ENCODE measurements around the gene XXYLT1. TPM values are rescaled to one million over a fixed set of nuclear protein-coding genes. Genes with fewer than 3 reads are reported as not detected.

Gene XXYLT1
- total RNA-seq, 1 donor from 2014 or later, result 22.3 TPM

DNA sequence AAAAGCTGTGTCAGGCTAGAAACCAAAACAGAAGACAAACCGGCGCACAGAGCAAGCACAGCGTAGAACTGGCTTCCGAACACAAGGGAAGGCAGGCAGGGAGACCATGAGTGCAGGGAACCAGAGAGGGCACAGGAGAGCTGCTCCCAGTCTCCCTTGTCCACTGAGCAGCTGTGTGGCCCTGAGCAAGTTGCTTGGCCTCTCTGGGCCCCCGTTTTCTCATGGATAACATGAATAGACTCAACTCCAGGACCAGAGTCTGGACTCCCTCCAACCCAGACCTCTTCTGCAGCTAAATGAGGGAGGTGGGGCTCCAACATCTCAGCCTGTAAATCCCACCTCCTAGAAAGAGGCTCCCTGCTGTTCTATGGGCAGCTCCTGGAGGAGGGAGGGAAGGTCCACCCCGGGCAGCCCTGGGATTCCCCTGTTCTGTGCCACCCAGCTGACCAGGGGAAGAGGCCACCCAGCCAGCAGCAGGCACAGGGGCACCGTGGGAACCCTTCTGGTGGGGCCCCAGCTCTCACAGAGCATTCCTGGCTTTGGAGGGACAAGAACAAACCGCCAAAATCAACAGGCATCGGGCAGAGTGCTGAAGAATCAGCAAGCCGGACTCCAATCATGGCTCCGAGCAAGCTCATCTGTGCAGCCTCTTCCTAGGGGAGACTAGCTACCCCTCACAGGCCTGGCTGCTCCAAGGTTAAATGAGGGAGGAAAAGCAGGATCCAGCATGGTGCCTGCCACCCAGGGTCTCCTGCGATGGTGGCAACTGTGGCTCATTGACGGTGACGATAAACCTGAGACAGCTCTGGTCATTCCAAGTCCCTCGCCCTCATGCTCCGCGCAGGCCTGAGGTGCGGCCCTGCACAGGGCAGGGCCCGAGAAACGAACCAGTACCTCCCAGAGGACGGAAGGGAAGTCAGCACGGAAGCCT lies 15.1 kb downstream of the XXYLT1 start:
- peaks cover 11% of the 10 kb centered on the region for H3K27me3 Mint-ChIP-seq (ENCODE audit: unreplicated experiment)
- H3K9me3 Mint-ChIP-seq (ENCODE audit: unreplicated experiment), result peaks cover 15% of the 10 kb centered on the region
- no peak overlapping the region for H3K4me3 Mint-ChIP-seq (ENCODE audit: unreplicated experiment)
- DNase-seq, result no peak
- no peak for TF ChIP-seq CTCF (IDR thresholded peaks at IDR 0.05; ENCODE audit: partially characterized antibody, unreplicated experiment)
- peaks cover 44% of the 10 kb centered on the region for H3K4me1 Mint-ChIP-seq (ENCODE audit: low read depth, unreplicated experiment)
- peak overlapping the region; percentile 12 for H3K27ac Mint-ChIP-seq (ENCODE audit: unreplicated experiment)
- H3K36me3 Mint-ChIP-seq (ENCODE audit: unreplicated experiment), result no peaks in the 10 kb centered on the region

DNA sequence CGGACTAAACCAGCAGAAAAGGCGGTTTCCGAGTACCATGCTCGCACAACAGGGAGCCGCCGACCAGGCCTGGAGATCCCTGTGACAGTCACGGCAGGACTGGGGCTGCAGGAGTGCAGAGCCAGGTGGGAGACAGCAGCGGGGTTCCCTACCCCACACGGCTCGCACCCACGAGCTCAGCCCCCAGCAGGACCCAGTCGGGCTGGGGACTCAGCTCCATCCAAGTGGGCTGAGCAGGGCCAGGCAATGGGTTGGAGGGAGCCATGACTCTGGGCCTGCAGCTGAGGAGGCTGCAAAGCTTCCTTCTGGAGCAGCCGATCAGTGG lies 15.8 kb downstream of the XXYLT1 start:
- peaks cover 11% of the 10 kb centered on the region for H3K27me3 Mint-ChIP-seq (ENCODE audit: unreplicated experiment)
- peak overlapping the region; percentile 91 for H3K27ac Mint-ChIP-seq (ENCODE audit: unreplicated experiment)
- no peak for DNase-seq
- H3K9me3 Mint-ChIP-seq (ENCODE audit: unreplicated experiment), result peaks cover 15% of the 10 kb centered on the region
- H3K4me1 Mint-ChIP-seq (ENCODE audit: low read depth, unreplicated experiment), result peaks cover 46% of the 10 kb centered on the region
- TF ChIP-seq CTCF (IDR thresholded peaks at IDR 0.05; ENCODE audit: partially characterized antibody, unreplicated experiment), result no peak
- no peaks in the 10 kb centered on the region for H3K36me3 Mint-ChIP-seq (ENCODE audit: unreplicated experiment)
- peak overlapping the region; percentile 77 for H3K4me3 Mint-ChIP-seq (ENCODE audit: unreplicated experiment)

- DNase-seq, result no peak
- TF ChIP-seq CTCF (IDR thresholded peaks at IDR 0.05; ENCODE audit: partially characterized antibody, unreplicated experiment), result no peak
- no peaks in the 10 kb centered on the region for H3K36me3 Mint-ChIP-seq (ENCODE audit: unreplicated experiment)
- peaks cover 17% of the 10 kb centered on the region for H3K9me3 Mint-ChIP-seq (ENCODE audit: unreplicated experiment)
- peak overlapping the region; percentile 77 for H3K4me3 Mint-ChIP-seq (ENCODE audit: unreplicated experiment)
- H3K27me3 Mint-ChIP-seq (ENCODE audit: unreplicated experiment), result peaks cover 13% of the 10 kb centered on the region
- H3K27ac Mint-ChIP-seq (ENCODE audit: unreplicated experiment), result peak overlapping the region; percentile 91
- H3K4me1 Mint-ChIP-seq (ENCODE audit: low read depth, unreplicated experiment), result peaks cover 50% of the 10 kb centered on the region
Measured at GRCh38 chr3:195254454-195255175, 16.3 kb downstream of the XXYLT1 start.

DNA sequence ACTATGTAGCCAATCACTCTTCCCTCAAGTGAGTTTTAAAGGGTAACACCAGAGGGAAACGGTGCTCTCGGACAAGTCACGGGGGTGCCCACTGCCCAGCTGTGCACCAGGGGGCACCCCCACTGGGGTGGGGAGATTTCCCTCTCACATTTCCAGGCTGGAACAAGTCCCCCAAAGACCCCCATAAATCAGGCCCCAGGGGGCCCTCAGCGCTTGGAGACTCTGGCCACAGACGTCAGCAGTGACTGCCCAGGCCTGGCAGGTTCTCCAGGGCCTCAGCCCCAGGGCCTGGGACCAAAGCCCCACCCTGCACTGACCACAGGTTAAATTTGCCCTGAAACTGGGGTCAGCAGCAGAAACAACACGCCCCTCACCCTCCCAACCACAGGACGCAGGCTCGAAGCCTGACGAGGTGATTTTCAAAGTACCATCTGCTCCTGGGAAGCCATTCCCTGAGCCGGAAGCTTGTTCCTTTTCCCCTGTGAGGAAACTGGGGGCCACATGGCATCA lies 17.0 kb downstream of the XXYLT1 start:
- no peak for TF ChIP-seq CTCF (IDR thresholded peaks at IDR 0.05; ENCODE audit: partially characterized antibody, unreplicated experiment)
- peaks cover 49% of the 10 kb centered on the region for H3K4me1 Mint-ChIP-seq (ENCODE audit: low read depth, unreplicated experiment)
- peak overlapping the region; percentile 91 for H3K27ac Mint-ChIP-seq (ENCODE audit: unreplicated experiment)
- H3K4me3 Mint-ChIP-seq (ENCODE audit: unreplicated experiment), result peak overlapping the region; percentile 50
- no peak for DNase-seq
- H3K9me3 Mint-ChIP-seq (ENCODE audit: unreplicated experiment), result peaks cover 18% of the 10 kb centered on the region
- peaks cover 13% of the 10 kb centered on the region for H3K27me3 Mint-ChIP-seq (ENCODE audit: unreplicated experiment)
- H3K36me3 Mint-ChIP-seq (ENCODE audit: unreplicated experiment), result no peaks in the 10 kb centered on the region

All from glutamatergic neuron (in vitro differentiated cells).